GM12891 (cell line): ENCODE results near the gene IL18.

Experiments used
- POLR2A ChIP-seq: IDR thresholded peaks from 2 replicates; pipeline ENCODE4 v1.6.1; 2011; ENCODE audit warnings: low read depth, low read length, control low read depth
- TAF1 ChIP-seq: IDR thresholded peaks from 2 replicates; pipeline ENCODE4 v1.6.1; 2011; ENCODE audit warnings: low read depth, low read length, control low read depth

- TF ChIP-seq POLR2A (no peak), TAF1 (no peak)
Observed at GRCh38 chr11:112162761-112163546, 940 bp downstream of the IL18 start.
